Thoracic aorta (tissue), 2 donors: ENCODE results near the gene FASTKD3. TPM values are rescaled to one million over a fixed set of nuclear protein-coding genes. Genes with fewer than 3 reads are reported as not detected.

ENCODE experiments used
- ATAC-seq: fragments of 150-250 bp; one replicate; pipeline ENCODE4 v1.8.0; 2017; ENCODE audit warnings: low read depth; ENCODE audit not compliant: insufficient number of reproducible peaks, low FRiP score
- DNase-seq: peaks from one replicate; pipeline ENCODE4 v3.0.0-alpha.2; 2020; ENCODE audit warnings: low spot score
- H3K27ac ChIP-seq, 2 donors: fragments of 200-600 bp; sonication (generic); 1 replicate in 1 of 2; 2 replicates in 1 of 2; pipeline ENCODE4 v1.5.1; 2016; ENCODE audit warnings: mild to moderate bottlenecking in 2 of 2, moderate library complexity in 2 of 2
- H3K27me3 ChIP-seq: fragments of 200-600 bp; sonication (generic); replicated peaks from 2 replicates; pipeline ENCODE4 v1.6.0; 2016; ENCODE audit warnings: mild to moderate bottlenecking; ENCODE audit not compliant: insufficient read depth
- H3K36me3 ChIP-seq: fragments of 200-600 bp; sonication (generic); one replicate; pipeline ENCODE4 v1.5.1; 2016
- H3K4me1 ChIP-seq, 2 donors: fragments of 200-600 bp; sonication (generic); 1 replicate in 1 of 2; 2 replicates in 1 of 2; pipeline versions ENCODE4 v1.5.1 to v1.6.0; 2016; ENCODE audit warnings: low read depth in 2 of 2, mild to moderate bottlenecking in 1 of 2; ENCODE audit not compliant: control insufficient read depth in 1 of 2
- H3K4me3 ChIP-seq: fragments of 200-600 bp; sonication (generic); 2 replicates; pipeline ENCODE4 v1.5.1; 2016; ENCODE audit warnings: mild to moderate bottlenecking
- H3K9me3 ChIP-seq: fragments of 200-600 bp; sonication (generic); 2 replicates; pipeline ENCODE4 v1.5.1; 2016
- CTCF ChIP-seq: fragments of 200-600 bp; sonication (generic); IDR thresholded peaks from one replicate; pipeline ENCODE4 v1.5.1; 2019; ENCODE audit warnings: antibody characterized with exemption
- total RNA-seq, 2 donors: library from RNA; depleted of rRNA; stranded (reverse); fragments of >200 nt; gene quantifications; one replicate each; pipeline versions ENCODE4 v1.1.0 to v1.2.3, GENCODE V29; 2016

FASTKD3 gene
- total RNA-seq, 2 donors from 2014 or later: 7.3 to 13.1 TPM

GRCh38 chr5:7902201-7902600 lies 33.4 kb upstream of the FASTKD3 start:
- Histone ChIP-seq H3K4me1 (no peaks in the 10 kb centered on the region), H3K4me3 (no peak overlapping the region), H3K27me3 (no peaks in the 10 kb centered on the region), H3K9me3 (no peaks in the 10 kb centered on the region), H3K36me3 (peaks cover 21% of the 10 kb centered on the region), H3K27ac (no peak overlapping the region)
- no peak for ATAC-seq
- no peak for DNase-seq
- TF ChIP-seq CTCF: no peak

- ATAC-seq (no peak), DNase-seq (no peak)
- TF ChIP-seq CTCF: no peak
- Histone ChIP-seq H3K27ac (no peak overlapping the region), H3K4me1 (no peaks in the 10 kb centered on the region), H3K9me3 (no peaks in the 10 kb centered on the region), H3K27me3 (no peaks in the 10 kb centered on the region), H3K4me3 (no peak overlapping the region), H3K36me3 (peaks cover 47% of the 10 kb centered on the region)
These were observed 28.3 kb upstream of the FASTKD3 start for GRCh38 chr5:7897014-7897600.

GRCh38 chr5:7894860-7895259 lies 26.0 kb upstream of the FASTKD3 start:
- Histone ChIP-seq H3K9me3 (no peaks in the 10 kb centered on the region), H3K4me3 (no peak overlapping the region), H3K27me3 (no peaks in the 10 kb centered on the region), H3K27ac (no peak overlapping the region), H3K36me3 (peaks cover 60% of the 10 kb centered on the region), H3K4me1 (no peaks in the 10 kb centered on the region)
- ATAC-seq (no peak), DNase-seq (no peak)
- no peak for TF ChIP-seq CTCF

DNA sequence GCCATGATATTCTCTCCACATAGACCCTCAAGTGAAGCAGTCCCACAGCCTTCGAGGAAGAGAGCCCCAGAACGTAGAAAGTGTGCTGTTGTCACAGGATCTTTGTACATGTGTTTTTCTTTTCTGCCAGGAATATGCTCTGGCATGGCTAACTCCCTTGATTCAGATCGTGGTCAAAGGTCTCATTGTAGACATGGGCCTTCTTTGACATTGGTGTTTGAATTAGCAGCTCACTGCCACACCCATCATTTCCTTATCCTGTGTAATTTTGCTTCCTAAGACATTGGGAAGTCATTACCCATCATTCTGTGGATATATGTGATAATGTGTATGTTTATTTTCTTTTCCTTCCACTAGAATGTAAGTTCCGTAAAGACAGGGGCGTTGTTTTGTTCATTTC lies 25.6 kb upstream of the FASTKD3 start:
- ATAC-seq (no peak), DNase-seq (no peak)
- TF ChIP-seq CTCF: no peak
- H3K9me3 ChIP-seq: no peaks in the 10 kb centered on the region
- no peaks in the 10 kb centered on the region for H3K4me1 ChIP-seq
- peaks cover 62% of the 10 kb centered on the region for H3K36me3 ChIP-seq
- H3K4me3 ChIP-seq: no peak overlapping the region
- no peak overlapping the region for H3K27ac ChIP-seq
- H3K27me3 ChIP-seq: no peaks in the 10 kb centered on the region

GRCh38 chr5:7888901-7889300 lies 20.1 kb upstream of the FASTKD3 start:
- Histone ChIP-seq H3K36me3 (peaks cover 43% of the 10 kb centered on the region), H3K4me3 (no peak overlapping the region), H3K9me3 (no peaks in the 10 kb centered on the region), H3K27me3 (no peaks in the 10 kb centered on the region), H3K4me1 (no peaks in the 10 kb centered on the region), H3K27ac (no peak overlapping the region)
- ATAC-seq (no peak), DNase-seq (no peak)
- TF ChIP-seq CTCF: no peak
